GM12801 (cell line): Measurements from ENCODE around the gene CACNA1S.

Source experiments
- TF ChIP-seq, protein P1 (sequence below): IDR thresholded peaks from one replicate; pipeline ENCODE4 v1.5.1; 2011; ENCODE audit warnings: control low read depth; ENCODE audit not compliant: insufficient read length; ENCODE audit errors: extremely low read depth

Gene CACNA1S

DNA sequence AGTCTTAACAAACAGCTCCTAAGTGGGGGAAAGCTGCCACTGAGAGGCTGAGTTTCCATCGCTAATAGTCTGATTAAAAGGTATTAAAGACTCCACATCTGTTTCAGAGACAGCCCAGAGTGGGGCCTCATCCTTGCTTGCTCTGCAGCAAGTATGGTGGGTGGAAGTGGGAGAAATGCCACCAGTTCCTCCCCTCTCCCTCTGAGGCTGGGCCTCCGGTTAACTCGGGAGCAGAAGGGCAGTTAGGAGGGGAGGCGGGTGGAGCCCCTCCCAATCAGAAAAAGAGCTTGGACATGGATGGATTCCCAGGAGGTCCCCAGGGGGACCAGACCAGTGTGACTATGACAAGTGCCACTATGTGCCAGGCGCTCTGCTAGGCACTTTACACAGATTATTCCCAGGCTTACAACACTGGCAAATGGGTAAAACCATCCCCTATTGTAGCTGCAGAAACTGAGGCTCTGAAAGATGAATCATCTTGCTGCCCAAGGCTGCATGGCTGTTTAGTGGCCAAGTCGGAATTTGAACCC, 26.1 kb upstream of the CACNA1S start:
- TF ChIP-seq, protein P1, sequence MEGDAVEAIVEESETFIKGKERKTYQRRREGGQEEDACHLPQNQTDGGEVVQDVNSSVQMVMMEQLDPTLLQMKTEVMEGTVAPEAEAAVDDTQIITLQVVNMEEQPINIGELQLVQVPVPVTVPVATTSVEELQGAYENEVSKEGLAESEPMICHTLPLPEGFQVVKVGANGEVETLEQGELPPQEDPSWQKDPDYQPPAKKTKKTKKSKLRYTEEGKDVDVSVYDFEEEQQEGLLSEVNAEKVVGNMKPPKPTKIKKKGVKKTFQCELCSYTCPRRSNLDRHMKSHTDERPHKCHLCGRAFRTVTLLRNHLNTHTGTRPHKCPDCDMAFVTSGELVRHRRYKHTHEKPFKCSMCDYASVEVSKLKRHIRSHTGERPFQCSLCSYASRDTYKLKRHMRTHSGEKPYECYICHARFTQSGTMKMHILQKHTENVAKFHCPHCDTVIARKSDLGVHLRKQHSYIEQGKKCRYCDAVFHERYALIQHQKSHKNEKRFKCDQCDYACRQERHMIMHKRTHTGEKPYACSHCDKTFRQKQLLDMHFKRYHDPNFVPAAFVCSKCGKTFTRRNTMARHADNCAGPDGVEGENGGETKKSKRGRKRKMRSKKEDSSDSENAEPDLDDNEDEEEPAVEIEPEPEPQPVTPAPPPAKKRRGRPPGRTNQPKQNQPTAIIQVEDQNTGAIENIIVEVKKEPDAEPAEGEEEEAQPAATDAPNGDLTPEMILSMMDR = no peak

DNA sequence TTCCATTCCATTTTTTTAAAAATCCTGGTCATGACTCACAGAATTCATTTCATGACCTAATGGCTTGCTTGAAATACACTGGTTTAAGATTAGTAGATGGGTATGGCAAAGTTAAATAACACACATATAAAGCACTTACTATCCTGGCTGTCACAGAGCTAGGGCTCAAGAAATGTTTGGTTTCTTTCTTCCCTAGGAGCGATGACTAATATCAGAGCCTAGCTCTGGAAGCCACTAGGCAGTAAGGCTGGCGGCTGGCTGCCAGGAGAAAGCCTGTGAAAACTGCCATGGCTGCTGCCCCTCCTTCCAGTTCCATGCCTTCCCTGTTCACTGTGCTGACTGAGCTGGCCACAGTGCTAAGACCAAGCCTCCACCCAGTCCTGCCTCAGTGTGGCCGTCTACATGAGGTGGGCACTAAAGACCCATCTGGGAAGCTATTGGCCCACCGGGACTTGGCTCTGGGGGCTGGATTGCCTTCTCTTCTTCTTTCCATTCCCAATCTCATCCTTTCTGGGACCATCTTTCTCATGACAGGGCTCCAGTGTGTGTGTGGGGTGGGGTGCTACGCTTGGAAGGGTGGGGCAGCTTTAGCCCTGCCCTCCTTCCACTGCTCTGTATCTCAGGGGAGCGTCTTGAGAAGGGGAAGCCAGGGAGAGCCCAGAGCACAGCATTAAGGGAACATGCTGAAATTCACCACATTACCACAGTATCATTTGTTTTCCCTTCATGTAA, 25.5 kb upstream of the CACNA1S start:
- TF ChIP-seq, protein P1 = no peak

DNA sequence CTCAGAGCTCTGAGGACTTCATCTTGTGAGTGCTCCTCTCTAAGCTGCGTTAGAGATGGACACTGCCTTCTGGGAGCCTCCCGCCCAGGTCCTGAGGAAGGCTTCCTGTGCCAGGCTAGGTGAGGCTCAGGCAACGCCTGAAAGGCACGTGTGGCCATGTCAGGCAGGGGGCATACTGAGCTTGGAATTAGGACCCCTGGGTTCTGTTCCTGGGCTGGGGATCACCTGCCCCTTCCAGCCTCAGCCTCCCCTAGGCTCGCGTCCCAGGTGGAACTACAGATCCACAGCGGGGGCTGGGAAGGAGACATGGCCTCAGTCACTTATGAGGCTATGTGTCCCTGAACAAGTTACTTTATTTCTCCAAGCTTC, 24.8 kb upstream of the CACNA1S start:
- TF ChIP-seq, protein P1 = no peak

DNA sequence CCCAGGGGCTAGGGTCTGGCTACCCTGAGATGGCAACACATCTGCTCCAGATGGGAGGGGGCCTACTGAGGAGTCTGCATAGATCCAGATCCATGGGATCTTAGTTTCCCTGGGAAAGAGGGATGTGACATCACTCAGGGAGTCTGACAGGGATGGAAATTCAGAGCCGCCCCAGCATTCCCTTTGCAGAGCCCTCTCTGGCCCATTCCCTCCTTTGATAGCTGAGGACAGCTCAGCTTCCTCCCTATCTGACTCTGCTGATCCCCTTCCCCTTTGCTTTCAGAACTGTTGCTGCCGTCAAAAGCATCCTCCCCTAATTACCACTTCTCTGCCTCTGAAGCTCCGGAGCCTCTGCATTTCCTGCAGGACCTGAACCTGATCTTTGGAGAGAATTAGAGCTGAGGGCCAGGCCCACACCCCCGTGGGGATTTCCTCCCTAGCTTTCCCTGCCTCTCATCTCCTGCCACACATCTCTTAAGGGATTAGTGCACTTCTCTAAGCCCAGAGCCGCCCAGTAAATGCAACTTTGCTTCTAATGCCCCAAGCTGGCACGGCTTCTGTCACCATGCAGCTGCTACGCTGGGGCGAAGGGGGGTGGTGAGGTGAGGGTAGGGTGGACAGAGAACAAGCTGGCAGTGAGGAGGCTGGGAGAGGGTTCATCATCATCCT, 24.3 kb upstream of the CACNA1S start:
- TF ChIP-seq, protein P1 = no peak

DNA sequence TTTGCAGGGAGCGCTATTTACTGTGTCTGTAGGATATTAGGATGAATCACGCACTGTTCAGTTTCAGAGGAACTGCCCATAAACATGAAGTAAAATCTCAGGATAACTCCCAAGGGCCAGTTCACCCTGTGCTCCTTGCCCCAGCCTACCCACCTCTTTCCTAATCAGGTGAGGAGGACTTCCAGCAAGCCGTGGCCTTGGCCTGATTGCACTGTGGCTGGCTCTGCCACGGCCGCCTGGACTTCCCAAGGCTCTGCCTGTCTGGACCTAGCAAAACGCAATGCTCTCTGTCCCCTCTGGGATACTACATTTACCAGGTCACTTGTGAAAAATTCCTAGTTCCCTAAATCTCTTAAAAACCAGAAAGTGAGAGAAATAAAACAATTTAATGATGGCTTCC, 22.2 kb upstream of the CACNA1S start:
- TF ChIP-seq, protein P1 = no peak

DNA sequence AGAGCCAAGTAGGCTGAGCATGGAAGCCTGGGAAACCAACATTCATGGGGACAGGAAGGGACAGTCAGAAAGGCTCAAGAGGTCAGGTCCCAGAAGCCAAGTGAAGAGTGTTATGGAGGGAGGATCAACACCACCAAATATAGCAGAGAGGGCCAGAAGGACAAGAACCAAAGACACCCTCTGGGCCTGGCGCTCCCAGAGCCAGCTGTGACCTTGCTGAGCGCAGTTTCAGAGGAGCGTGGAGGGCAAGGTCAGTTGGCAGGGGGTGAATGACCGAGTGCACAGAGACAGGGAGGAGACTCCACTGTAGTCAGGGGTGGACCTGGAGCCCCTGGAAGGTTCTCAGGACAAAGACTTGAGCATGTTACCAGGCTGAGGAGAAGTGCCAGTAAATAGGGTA, 19.2 kb upstream of the CACNA1S start:
- TF ChIP-seq, protein P1 = no peak

DNA sequence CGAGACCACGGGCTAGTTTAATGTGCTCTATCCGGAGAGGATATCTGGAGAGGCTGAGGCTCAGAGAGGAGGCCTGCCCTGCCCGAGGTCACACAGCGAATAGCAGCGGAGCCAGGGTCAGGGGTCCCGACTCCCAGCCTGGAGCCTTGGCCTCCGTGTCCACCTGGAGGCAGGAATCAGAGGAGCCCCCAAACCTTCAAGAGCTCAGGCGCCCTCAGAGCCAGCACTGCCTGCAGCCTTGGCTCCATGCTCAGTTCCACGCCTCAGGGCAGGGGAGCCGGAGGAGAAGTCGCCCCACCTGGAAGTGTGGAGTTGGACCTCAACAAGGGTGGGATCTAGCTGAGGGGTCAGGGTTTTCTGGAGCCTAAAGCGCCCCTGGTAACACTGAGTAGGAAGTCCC, 16.7 kb upstream of the CACNA1S start:
- TF ChIP-seq, protein P1 = no peak
